ENCODE measurements around the gene CFAP99.

Gene CFAP99

DNA sequence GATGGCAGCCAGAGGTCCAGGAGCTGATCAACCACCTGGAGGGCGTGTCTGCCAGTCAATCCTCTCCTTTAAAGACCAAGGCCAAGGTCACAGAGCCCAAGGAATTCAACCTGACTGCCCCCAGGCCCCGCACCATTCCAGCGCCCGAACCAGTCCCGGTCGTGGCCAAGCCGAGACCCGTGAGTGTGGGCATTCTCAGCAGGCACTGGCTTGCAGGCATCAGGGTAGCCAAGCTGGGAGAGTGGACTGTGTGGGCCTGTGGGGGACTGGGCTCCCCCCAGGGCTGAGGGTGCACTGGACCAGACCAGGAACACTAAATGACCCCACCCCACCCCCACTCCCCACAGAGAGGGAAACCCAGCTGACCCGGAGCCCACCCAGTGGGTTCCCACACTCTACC, 26.4 kb downstream of the CFAP99 start:
- DNase-seq (ENCODE audit: low read depth in 3 of 3, low spot score in 1 of 3) = no peak

DNA sequence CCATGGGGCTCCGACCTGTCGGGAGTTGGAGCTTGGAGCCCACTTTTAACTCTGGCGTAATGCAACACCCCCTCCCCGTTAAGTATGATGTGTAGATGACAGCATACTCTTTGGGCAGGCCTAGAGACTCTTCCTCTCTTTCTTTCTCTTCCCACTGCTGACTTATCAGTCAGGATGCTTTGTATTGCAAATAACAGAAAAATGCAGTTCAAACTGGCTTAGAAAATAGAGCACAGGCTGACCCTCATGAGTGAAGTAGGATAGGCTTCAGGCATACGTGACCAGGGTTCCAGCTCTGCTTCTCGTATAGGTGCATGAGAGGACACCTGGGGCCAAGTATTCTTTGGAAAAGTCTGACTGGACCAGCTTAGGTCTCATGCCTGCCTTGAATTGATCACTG, 26.8 kb downstream of the CFAP99 start:
- DNase-seq (ENCODE audit: low read depth in 3 of 3, low spot score in 1 of 3) = no peak

DNA sequence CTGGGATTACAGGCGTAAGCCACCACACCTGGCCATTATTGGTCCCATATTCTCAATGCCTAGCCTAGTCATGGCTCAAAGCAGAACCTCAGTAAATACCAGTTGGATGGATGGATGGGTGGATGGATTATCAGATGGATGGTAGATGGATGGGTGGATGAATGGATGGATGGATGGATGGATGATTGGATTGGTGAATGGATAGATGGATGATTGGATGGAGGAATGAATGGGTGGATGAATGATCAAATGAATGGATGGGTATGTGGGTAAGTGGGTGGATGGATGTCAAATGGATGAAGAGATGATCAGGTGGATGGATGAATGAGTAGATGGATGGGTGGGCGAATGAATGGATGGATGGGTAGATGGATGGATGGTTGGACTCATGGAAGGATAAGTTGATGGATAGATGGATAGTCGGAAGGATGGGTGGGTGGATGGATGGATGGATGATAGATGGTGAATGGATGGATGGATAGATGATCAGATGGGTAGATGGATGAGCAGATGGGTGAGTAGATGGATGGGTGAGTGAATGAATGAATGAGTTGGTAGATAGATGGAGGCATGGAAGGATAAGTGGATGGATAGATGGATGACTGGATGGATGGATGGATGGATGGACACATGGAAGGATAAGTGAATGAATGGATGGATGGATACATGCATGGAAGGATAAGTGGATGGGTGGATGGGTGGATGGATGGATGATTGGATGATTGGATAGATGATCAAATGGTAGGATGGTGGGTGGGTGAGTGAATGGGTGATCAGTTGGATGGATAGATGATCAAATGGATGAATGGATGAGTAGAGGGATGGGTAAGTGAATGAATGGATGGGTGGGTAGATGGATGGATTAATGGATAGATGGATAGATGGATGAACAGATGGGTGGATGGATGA, 28.2 kb downstream of the CFAP99 start:
- DNase-seq (ENCODE audit: low read depth in 3 of 3, low spot score in 1 of 3) = no peak

DNA sequence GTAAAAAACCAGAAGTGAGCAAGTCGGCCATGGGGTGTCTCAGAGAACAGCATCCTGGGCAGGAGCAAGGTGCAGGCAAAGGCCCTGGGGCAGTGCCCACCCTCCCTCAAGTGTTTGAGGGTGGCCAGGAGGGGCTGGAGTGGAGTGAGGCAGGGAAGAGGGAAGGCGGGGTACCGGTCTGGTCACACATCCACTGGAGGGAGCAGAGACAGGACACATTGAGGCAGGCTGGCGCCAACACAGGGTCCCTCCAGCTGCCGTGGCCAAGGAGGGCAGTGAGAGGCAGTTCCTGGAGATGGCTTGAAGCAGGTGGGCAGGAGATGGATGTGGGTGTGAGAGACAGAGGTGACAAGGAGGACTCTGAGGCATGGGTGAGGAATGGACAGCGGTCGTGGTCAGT, 29.8 kb downstream of the CFAP99 start:
- DNase-seq (ENCODE audit: low read depth in 3 of 3, low spot score in 1 of 3) = no peak

DNA sequence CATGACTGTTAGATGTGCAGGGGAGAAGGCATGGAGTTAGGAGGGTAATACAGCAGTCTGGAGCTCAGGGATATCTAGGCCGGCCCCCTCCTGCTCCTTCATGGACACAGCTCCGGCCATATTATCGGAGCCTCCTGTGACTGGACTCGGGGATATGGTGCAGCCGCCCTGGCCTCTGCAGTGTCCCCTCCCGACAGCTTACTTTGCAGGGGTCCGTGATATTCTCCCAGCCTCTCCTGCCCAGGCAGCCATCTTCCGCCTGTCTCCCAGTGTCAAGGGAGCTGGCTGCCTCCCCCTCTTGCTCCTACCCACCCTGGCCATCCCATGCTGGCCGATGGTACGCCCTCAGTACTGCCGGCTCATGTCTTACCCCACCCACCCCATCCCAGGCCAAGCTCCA, 30.3 kb downstream of the CFAP99 start:
- no peak for DNase-seq (ENCODE audit: low read depth in 3 of 3, low spot score in 1 of 3)

DNA sequence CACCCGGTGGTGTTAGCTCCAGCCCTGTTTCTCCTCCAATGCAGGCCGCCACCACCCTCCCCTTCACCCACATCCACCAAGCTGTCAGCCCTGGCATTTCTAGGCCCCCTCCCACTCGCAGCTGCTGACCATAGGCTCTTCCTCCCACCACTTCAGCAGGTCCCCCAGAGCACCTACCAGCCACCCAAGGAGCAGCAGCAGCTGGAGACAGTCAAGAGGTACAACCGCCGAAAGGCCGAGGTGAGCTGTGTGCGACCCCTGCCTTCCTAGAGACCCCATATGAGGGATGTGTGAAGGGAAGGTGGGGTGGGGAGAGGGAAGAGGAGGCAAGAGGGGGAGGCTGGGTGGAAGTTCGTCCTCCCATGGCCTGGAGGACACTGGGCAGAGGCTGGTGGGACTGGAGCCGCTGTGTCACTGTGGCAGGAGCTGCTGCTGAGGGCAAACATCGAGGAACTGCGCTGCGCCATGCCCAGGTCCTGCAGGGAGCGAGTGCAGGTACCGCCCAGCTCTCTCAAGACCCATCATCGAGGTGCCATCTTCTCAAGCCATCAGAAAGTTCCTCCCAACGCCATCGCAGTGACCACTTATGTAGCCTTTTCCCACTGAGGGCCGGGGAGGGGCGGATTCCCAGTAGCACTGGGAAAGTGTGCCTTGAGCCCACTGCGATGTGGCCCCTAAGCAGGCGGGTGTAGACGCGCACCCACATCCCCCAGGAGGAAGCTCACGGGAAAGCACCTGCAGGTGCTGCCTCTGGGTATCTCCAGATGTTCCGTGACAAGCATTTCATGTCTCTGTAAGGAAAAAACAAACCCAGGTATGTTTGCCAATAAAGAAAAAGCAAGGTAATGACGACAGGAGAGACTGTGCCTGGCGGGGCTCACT, 31.0 kb downstream of the CFAP99 start:
- no peak for DNase-seq (ENCODE audit: low read depth in 3 of 3, low spot score in 1 of 3)

DNA sequence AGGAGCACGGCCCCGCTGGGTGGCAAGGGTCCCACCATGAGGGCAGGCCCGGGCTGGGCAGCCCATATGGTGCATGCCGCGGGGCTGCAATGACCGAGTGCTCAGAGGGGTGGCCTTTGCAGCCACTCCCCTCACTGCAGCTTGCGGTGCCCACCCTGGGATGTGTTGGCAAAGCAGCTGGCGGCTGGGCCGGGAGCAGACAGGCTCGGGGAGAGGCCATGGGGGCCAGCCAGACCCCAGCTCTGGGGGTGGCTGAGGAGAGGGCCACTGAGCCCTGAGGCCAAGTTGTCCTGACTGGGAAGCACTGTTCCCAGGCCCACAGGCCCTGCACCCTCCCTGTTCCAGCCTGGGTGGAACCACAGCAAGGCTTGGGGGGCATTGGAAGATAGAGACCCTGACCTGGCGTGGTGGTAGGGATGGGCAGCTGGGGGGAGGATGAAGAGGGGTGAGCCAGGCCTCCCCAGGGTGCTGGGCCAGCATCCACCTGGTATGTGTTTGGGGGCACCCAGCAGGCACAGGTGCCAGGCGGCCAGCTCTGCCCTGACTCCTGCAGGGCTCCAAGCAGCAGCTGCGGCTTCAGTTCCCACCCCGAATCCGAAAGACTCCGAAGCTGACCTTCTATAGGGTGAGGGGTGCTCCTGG, 31.8 kb downstream of the CFAP99 start:
- DNase-seq (ENCODE audit: low read depth in 3 of 3, low spot score in 1 of 3) = no peak

DNA sequence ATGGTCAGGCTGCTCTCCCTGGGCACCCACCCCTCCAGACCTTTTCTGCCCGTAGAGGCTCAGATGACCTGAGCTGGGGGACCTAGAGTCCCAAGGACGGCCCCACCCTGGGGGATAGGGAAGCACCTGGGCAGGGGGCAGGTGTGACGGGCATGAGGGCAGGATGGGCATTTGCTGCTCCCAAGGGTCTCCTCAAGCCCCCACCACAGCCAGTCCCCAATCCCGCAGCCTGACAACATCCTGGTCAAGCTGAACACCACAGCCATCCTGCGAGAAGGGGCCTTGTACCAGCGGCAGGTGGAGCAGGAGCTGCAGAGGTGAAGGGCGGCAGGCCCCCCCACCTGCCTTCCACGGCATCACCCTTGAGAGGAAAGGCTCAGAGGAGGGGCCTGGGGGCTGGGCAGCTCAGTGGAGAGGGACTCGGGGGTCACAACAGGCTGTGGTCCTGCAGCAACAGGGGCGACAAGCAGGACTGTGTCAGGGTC, 32.3 kb downstream of the CFAP99 start:
- no peak for DNase-seq (ENCODE audit: low read depth in 3 of 3, low spot score in 1 of 3)

DNA sequence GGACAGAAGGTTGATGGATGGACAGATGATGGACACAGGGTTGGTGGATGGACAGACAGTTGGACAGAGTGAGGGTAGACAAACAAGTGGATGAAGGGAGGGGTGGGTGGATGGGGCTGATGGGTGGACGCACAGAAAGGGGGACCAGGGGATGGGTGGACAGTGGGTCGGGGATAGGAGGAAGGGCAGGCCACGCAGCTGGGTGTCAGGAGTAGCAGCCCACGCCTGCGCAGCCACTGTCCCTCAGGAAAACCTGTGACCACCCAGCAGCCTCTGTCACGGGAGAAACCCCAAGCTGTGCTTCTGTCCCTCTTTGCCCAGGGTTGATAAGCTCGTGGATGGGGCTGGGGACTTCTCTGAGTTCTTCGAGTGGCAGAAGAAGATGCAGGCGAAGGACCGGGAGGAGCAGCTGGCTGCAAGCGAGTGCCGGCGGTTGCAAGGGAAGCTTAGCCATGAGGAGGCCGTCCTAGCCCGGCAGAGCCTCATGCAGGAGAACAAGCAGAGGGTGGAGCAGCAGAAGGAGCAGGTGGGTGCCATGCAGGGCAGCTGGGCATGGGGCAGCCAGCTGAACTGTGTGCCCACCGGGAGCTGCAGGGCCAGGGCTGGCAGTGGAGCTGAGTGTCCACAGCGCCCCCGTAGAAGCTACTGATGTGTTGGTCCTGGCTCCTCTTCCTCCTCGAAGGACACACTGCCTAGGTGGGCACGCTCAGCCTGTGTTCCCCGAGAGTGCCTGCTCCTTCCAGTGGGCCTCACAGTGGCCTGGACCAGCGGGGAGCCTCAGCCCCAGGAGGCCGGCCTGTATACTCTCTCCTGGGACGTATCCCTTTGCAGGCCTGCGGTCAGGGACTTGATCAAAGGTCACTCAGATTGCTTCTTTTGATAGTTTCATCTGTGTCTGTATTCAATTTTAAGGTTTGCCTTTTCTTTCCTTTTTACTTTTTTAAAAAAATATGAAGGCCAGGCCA, 33.3 kb downstream of the CFAP99 start:
- DNase-seq (ENCODE audit: low read depth in 3 of 3, low spot score in 1 of 3) = no peak

DNA sequence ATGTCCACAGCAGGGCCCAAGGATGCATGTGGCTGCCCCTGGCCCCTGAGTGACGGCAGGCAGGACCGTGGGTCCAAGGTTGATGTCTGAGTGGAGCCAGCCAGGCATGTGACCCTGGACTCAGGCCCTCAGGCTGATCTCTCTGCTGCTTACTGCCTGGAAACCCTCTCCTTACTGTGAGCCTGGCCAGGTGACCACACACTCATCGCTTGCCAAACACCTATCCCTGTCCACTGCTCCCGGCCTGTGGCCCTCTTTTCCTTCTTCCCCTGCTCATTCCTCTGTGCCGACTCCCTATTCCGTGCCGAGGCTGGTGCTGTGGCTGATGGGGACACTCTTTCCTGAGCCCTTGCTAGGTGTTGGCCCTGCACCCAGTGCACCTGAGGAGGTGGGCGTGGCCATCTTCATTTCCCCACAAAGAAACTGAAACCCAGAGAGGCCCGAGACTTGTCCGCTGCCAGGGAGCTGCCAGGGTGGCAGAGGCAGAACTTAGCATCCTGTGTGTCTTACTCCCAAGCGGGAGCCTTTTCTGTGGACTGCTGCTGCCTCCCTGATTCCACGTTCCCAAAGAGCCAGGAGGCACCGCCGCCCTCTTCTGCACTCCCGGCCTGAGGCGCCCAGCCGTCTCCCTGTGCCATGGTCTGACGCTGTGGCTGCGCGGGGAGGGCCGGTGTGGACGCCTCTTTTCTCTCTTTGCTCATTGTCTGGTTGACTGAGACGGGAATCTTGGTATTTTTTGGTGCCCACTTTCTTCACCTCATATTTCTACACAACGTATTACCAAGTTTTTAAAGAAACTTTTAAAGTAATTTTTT, 38.9 kb downstream of the CFAP99 start:
- no peak for DNase-seq (ENCODE audit: low read depth in 3 of 3, low spot score in 1 of 3)

DNA sequence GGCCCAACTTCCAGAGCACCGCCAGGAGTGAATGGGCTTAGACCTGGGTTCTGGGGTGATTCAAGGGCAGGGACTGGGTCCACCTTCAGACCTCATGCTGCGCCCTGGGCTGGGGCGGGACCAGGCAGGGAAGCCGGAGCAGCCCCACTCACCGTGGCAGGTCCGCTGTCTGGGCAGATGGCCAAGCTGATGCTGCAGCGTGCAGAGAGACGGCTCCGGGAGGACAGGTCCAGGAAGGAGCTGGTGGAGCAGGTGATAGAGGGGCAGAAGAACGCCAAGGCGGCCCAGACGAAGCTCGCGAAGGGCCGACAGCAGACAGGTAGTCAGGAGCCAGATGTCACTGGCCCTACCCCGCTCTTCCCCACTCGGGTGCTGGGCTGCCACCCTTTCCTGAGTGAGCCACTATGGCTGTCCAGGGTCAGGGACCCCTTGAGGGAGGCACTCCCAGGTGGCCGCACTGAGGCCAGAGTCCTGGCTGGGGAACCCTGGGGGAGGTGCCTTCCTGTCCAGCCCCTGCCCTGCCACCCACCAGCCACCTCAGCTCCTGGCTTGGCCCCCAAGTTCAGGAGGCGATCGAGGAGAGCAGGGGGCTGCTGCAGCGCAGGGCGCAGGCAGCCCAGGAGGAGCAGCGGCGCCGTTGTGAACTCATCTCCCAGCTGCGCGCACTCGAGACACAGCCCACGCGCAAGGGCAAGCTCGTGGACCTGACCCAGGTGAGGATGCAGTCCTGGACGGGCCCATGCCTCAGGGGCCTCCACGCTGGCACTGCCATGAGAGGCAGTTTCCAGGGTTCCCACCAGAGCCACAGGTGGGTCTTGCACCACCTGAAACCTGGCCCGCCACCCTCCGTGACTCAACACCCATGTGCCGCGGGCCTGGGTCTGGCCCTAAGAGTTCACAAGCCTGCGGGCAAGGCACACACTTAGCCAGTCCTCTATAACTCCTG, 40.1 kb downstream of the CFAP99 start:
- DNase-seq (ENCODE audit: low read depth in 3 of 3, low spot score in 1 of 3) = no peak

DNA sequence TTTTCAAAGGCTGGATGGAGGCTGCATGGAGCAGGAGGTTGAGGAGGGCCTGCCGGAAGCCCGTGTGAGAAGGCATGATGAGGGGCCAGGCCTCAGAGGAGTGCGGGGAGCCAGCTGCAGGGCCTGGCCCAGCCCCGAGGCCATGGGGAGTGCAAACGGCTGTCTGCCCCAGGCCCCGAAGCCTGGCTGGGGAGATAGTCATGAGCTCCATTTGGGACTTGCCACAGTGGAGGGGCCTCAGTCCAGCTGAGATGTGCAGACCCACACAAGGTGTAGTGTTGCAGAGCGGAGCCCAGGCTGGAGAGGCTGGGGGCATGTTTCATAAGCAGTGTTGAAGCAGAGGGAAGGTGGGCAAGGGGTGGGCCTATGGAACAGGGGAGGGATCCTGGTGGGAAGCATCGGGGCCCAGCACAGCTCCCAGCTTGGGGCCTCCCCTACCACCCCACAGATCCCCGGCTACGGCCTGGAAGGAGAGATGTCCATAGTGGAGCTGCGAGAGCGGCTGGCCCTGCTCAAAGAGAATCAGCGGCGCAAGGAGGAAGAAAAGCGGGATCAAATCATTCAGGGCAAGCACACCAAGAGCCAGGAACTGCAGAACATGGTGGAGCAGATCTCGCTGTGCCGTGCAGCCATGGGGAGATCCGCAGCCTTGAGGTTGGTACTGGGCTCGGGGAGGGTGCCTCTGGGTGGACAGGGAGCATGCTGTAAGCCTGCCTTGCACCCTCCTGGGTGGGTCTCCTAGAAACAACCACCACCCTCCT, 41.0 kb downstream of the CFAP99 start:
- no peak for DNase-seq (ENCODE audit: low read depth in 3 of 3, low spot score in 1 of 3)

DNA sequence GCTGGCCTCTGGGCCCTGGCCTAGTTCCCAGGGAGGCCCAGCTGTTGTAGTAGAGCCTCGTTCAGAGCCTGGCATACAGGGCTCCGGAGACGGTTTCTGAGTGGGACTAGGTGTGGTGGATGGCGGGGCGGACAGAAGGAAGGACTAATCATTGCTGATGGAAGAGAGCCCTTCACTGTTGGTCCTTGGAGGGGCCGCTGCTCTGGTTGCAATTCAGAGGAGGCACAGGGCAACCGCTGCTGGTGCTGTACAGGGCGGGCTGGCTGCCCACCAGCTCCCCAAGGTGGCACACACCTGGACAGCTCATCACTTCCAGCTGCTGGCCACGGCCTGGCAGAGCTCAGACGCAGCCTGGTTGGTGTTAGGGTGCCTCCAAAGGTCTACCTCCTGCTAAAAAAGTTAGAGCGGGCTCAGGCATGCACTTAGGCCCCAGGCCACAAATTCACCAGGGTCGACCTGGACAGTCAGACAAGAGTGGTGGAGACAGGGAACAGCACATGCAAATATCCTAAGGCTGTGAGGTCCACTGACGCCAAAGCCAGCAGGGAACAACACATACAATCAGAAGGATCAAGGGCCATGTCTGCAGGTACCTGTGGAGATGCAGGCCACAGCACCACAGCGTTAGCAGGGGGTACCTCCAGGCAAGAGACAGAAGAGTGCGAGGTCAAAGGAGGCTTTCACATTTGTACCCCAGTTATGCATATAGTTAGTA, 42.6 kb downstream of the CFAP99 start:
- no peak for DNase-seq (ENCODE audit: low read depth in 3 of 3, low spot score in 1 of 3)

DNA sequence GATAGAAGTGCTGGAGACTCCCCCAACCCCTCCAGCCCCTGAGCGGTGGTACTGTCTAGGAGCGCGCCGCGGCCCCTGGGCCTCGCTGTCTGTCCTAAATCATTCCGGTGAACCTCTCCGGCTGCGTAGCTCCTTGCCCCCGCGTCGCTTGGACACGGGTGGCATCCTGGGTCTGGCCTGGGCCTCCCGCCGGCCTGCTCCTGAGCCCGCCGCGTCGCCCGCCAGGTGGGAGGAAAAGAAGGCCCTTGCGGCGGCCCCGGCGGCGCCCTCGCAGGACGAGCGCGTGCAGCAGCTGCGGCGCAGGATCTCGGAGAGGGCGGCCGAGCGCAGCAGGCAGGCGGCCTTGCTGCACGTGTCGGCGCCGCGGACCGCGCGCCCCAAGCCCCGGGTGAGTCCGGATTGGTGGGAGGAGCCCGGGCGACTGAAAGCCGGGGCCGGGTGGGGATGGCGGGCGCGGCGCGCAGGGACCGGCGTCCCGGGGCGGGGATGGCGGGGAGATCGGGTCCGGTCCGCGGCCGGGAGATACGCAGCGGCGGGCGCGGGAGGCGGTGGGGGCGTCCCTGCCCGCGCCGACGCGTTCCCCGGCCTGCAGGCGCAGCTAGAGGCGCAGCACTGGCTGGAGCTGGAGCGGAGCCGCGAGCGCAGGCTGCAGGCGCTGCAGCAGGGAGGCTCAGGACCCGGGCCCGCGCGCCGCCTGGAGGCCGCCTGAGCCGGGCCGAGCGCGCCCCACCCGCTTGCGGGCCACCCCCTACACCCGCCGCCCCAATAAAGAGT, 43.6 kb downstream of the CFAP99 start:
- DNase-seq (ENCODE audit: low read depth in 3 of 3, low spot score in 1 of 3) = peak in 2 of 3 donors; percentile 39 to 51

DNA sequence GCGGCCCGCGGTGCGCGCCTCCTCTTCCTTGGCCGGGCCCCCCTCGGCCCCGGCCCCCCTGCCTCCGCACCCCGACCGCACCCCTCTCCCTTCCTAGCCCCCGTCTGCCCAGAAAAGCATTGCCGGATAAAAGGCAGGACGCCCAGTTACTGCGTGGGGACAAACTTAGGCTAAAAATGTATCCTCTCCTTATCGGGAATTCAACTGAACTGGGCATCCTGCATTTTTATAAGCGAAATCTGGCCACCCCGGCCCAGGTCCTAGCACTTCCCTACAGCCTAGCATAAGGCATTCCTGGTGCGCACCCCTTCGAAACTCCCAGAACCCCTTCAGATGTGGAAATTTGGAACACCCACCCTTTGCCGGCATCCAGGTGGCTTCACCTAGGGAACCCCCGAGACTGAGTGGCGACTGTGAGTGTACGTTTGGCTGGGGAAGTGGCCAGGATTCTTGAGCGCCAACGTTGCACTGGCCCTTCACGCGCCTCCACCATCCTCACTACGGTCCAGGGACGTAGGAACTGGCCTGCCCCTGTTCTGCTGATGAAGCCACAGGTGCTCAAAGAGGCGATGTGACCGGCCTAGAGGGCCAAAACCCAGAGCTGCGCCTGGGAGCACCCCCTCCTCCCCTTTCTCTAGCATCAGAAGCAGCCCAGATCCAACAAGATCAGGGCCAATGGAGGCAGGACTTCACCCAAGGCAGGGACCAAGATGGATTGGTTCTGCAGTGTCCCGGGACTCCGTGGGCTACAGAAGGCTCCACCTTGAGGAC, 44.4 kb downstream of the CFAP99 start:
- DNase-seq (ENCODE audit: low read depth in 3 of 3, low spot score in 1 of 3) = no peak
